Body of pancreas (tissue), 4 donors: ENCODE results near the gene TGFBR3. TPM values are rescaled to one million over a fixed set of nuclear protein-coding genes. Genes with fewer than 3 reads are reported as not detected.

Experiments used
- ATAC-seq: fragments of 150-250 bp; one replicate; pipeline ENCODE4 v1.9.1; 2016
- DNase-seq, 4 donors: peaks; one replicate each; pipeline ENCODE4 v3.0.0-alpha.2; 2019
- H3K27ac ChIP-seq, 4 donors: fragments of 200-600 bp; sonication (generic); 1 replicate in 3 of 4; 2 replicates in 1 of 4; pipeline versions ENCODE4 v1.5.1 to v1.6.1; 2016 to 2019; ENCODE audit warnings: mild to moderate bottlenecking in 1 of 4, mixed read lengths in 1 of 4, moderate library complexity in 1 of 4
- H3K27me3 ChIP-seq, 2 donors: fragments of 200-600 bp; sonication (generic); one replicate each; pipeline ENCODE4 v1.6.0; 2016; ENCODE audit warnings: mild to moderate bottlenecking in 1 of 2
- H3K36me3 ChIP-seq, 2 donors: fragments of 200-600 bp; sonication (generic); replicated peaks in 1 of 2; 2 replicates each; pipeline ENCODE4 v1.5.1; 2016; ENCODE audit warnings: low read depth in 2 of 2; ENCODE audit not compliant: insufficient read depth in 1 of 2
- H3K4me1 ChIP-seq: fragments of 200-600 bp; sonication (generic); one replicate; pipeline ENCODE4 v1.6.0; 2016
- H3K4me3 ChIP-seq, 2 donors: fragments of 200-600 bp; sonication (generic); 1 replicate in 1 of 2; 2 replicates in 1 of 2; pipeline ENCODE4 v1.5.1; 2016 to 2019
- H3K9me3 ChIP-seq, 3 donors: fragments of 200-600 bp; sonication (generic); 1 replicate in 2 of 3; 2 replicates in 1 of 3; pipeline ENCODE4 v1.5.1; 2016
- POLR2A ChIP-seq, 3 donors: fragments of 450-650 bp; IDR thresholded peaks; one replicate each; pipeline ENCODE4 v1.6.1; 2016; ENCODE audit warnings: antibody characterized with exemption in 3 of 3, mild to moderate bottlenecking in 2 of 3
- WGBS, 2 donors: methylation state at CpG; one replicate each; pipeline ENCODE4 v1.1.5; 2017; 5-methylcytosine and 5-hydroxymethylcytosine counted together
- intact Hi-C: fragments of 100-400 bp; cut with DNase I; formaldehyde crosslinking; loops from one replicate; pipeline ENCODE4 v1.15.1; 2023
- total RNA-seq, 2 donors: library from RNA; depleted of rRNA; stranded (reverse); fragments of >200 nt; gene quantifications; one replicate each; pipeline ENCODE4 v1.1.0, GENCODE V29; 2016
- TF ChIP-seq, protein P1 (sequence below), 7 experiments: fragments of 450-650 bp in 4 of 7; fragments of 200-600 bp in 3 of 7; sonication (generic) in 3 of 7; IDR thresholded peaks; one replicate each; pipeline ENCODE4 v1.5.1; 2016 to 2019; ENCODE audit warnings: antibody characterized with exemption in 7 of 7

Gene TGFBR3
- total RNA-seq, 2 donors from 2014 or later, result 52.4 to 63.6 TPM

- no peak for DNase-seq
- WGBS, 2 donors, result 80 to 85% methylated on average over 5 of the region's 5 CpGs
- Histone ChIP-seq H3K27me3 (no peaks in the 10 kb centered on the region), H3K27ac (no peak overlapping the region), H3K4me1 (no peaks in the 10 kb centered on the region), H3K36me3 (peaks cover 0 to 2% of the 10 kb centered on the region in 2 donors), H3K4me3 (no peak overlapping the region), H3K9me3 (no peaks in the 10 kb centered on the region)
- no peak for ATAC-seq
- TF ChIP-seq POLR2A (IDR thresholded peaks at IDR 0.05), result no peak
- TF ChIP-seq, protein P1, sequence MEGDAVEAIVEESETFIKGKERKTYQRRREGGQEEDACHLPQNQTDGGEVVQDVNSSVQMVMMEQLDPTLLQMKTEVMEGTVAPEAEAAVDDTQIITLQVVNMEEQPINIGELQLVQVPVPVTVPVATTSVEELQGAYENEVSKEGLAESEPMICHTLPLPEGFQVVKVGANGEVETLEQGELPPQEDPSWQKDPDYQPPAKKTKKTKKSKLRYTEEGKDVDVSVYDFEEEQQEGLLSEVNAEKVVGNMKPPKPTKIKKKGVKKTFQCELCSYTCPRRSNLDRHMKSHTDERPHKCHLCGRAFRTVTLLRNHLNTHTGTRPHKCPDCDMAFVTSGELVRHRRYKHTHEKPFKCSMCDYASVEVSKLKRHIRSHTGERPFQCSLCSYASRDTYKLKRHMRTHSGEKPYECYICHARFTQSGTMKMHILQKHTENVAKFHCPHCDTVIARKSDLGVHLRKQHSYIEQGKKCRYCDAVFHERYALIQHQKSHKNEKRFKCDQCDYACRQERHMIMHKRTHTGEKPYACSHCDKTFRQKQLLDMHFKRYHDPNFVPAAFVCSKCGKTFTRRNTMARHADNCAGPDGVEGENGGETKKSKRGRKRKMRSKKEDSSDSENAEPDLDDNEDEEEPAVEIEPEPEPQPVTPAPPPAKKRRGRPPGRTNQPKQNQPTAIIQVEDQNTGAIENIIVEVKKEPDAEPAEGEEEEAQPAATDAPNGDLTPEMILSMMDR (IDR thresholded peaks at IDR 0.05), result no peak
- intact Hi-C loops, result no loop called here
These were observed 21.8 kb downstream of the TGFBR3 start for GRCh38 chr1:91864017-91864700.

DNA sequence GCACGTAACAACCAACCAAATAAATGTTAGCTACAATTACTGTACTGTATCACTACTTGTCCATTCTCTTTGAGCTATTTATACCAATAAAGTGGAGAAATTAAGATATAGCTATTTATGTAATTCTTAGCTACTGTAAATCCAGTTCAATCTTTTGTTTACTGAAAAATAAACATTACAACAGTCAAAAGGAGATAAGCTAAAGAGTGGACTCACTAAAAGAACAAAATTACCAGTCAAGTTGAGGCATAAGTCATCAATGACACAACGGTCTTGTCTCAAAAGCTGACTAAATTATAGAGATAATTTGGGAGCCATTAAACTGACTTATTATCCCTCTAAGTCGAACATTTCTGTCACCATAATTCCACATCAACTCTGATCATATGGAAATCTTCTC lies 22.5 kb downstream of the TGFBR3 start:
- TF ChIP-seq, protein P1 (IDR thresholded peaks at IDR 0.05), result no peak
- no peak for TF ChIP-seq POLR2A (IDR thresholded peaks at IDR 0.05)
- H3K4me1 ChIP-seq, result no peaks in the 10 kb centered on the region
- peaks cover 0 to 2% of the 10 kb centered on the region in 2 donors for H3K36me3 ChIP-seq
- H3K27ac ChIP-seq, result no peak overlapping the region
- H3K9me3 ChIP-seq, result no peaks in the 10 kb centered on the region
- ATAC-seq, result no peak
- no peak for DNase-seq
- intact Hi-C loops, result no loop called here
- WGBS, 2 donors, result 68 to 89% methylated on average over 3 of the region's 3 CpGs
- no peaks in the 10 kb centered on the region for H3K27me3 ChIP-seq
- no peak overlapping the region for H3K4me3 ChIP-seq

- Histone ChIP-seq H3K9me3 (no peaks in the 10 kb centered on the region), H3K27ac (no peak overlapping the region), H3K36me3 (peaks cover 0 to 2% of the 10 kb centered on the region in 2 donors), H3K4me3 (no peak overlapping the region), H3K4me1 (no peaks in the 10 kb centered on the region), H3K27me3 (no peaks in the 10 kb centered on the region)
- DNase-seq (no peak), ATAC-seq (no peak)
- intact Hi-C loops, result no loop called here
- 68 to 97% methylated on average over 3 of the region's 3 CpGs for WGBS, 2 donors
- TF ChIP-seq POLR2A (IDR thresholded peaks at IDR 0.05), result no peak
- TF ChIP-seq, protein P1 (IDR thresholded peaks at IDR 0.05), result no peak
These were observed 23.8 kb downstream of the TGFBR3 start for GRCh38 chr1:91862120-91862519.

GRCh38 chr1:91857557-91858239 lies 28.3 kb downstream of the TGFBR3 start:
- 74 to 83% methylated on average over 2 of the region's 2 CpGs for WGBS, 2 donors
- DNase-seq, result no peak
- H3K9me3 ChIP-seq, result no peaks in the 10 kb centered on the region
- no peaks in the 10 kb centered on the region for H3K27me3 ChIP-seq
- intact Hi-C loops, result no loop called here
- H3K36me3 ChIP-seq, result peaks cover 0 to 2% of the 10 kb centered on the region in 2 donors
- H3K4me3 ChIP-seq, result no peak overlapping the region
- ATAC-seq, result no peak
- peaks cover 16% of the 10 kb centered on the region for H3K4me1 ChIP-seq
- H3K27ac ChIP-seq, result no peak overlapping the region
- TF ChIP-seq, protein P1 (IDR thresholded peaks at IDR 0.05), result no peak
- TF ChIP-seq POLR2A (IDR thresholded peaks at IDR 0.05), result no peak
